DOHH2 (cell line): Measurements from ENCODE around the gene ZBTB7C.

ENCODE experiments used
- H3F3A ChIP-seq: fragments of 200-600 bp; sonication (generic), shearing (Covaris generic); 2 replicates; pipeline ENCODE4 v1.6.0; 2016; ENCODE audit warnings: antibody characterized with exemption, mild to moderate bottlenecking; ENCODE audit not compliant: control insufficient read depth, insufficient read depth
- H3K27ac ChIP-seq: fragments of 200-600 bp; sonication (generic); 2 replicates; pipeline ENCODE4 v1.5.1; 2014; ENCODE audit warnings: low read depth, mild to moderate bottlenecking, low read length, moderate library complexity
- H3K27me3 ChIP-seq: fragments of 200-600 bp; sonication (generic); 2 replicates; pipeline ENCODE4 v1.6.1; 2014; ENCODE audit warnings: mild to moderate bottlenecking, low read length, mixed read lengths; ENCODE audit not compliant: control insufficient read depth
- H3K36me3 ChIP-seq: fragments of 200-600 bp; sonication (generic); 2 replicates; pipeline ENCODE4 v1.6.1; 2014; ENCODE audit warnings: mild to moderate bottlenecking, low read length, moderate library complexity, mixed read lengths; ENCODE audit not compliant: control insufficient read depth
- H3K4me1 ChIP-seq: fragments of 200-600 bp; sonication (generic); 2 replicates; pipeline ENCODE4 v1.6.1; 2014; ENCODE audit warnings: mild to moderate bottlenecking, low read length, mixed read lengths; ENCODE audit not compliant: control insufficient read depth
- H3K4me2 ChIP-seq: fragments of 200-600 bp; sonication (generic); 2 replicates; pipeline ENCODE4 v1.6.0; 2014; ENCODE audit warnings: mild to moderate bottlenecking, low read length, moderate library complexity
- H3K4me3 ChIP-seq: fragments of 200-600 bp; sonication (generic); 2 replicates; pipeline ENCODE4 v1.5.1; 2014; ENCODE audit warnings: mild to moderate bottlenecking, low read length, mixed read lengths
- H3K79me2 ChIP-seq: fragments of 200-600 bp; sonication (generic); 2 replicates; pipeline ENCODE4 v1.6.1; 2014; ENCODE audit warnings: mild to moderate bottlenecking, low read length, mixed read lengths; ENCODE audit not compliant: control insufficient read depth
- H3K9me2 ChIP-seq: fragments of 200-600 bp; sonication (generic); replicated peaks from 2 replicates; pipeline ENCODE4 v1.6.1; 2014; ENCODE audit warnings: mild to moderate bottlenecking, low read length, mixed read lengths; ENCODE audit not compliant: control insufficient read depth
- H3K9me3 ChIP-seq: fragments of 200-600 bp; sonication (generic); 2 replicates; pipeline ENCODE4 v1.6.1; 2014; ENCODE audit warnings: antibody characterized with exemption, low read length, mixed read lengths; ENCODE audit not compliant: control insufficient read depth, insufficient read depth
- H4K20me1 ChIP-seq: fragments of 200-600 bp; sonication (generic); 2 replicates; pipeline ENCODE4 v1.6.0; 2014; ENCODE audit warnings: low read depth, mild to moderate bottlenecking, antibody characterized with exemption, low read length, moderate library complexity; ENCODE audit not compliant: control insufficient read depth, insufficient read depth
- EZH2phosphoT487 ChIP-seq: fragments of 200-600 bp; sonication (generic); IDR thresholded peaks from 2 replicates; pipeline ENCODE4 v1.6.1; 2017; ENCODE audit warnings: borderline replicate concordance, mild to moderate bottlenecking, antibody characterized with exemption, low read length, moderate library complexity, mixed read lengths
- TF ChIP-seq, protein P1 (sequence below): fragments of 200-600 bp; sonication (generic); IDR thresholded peaks from one replicate; pipeline ENCODE4 v1.5.1; 2014; ENCODE audit warnings: antibody characterized with exemption, mild to moderate bottlenecking, low read depth, low read length; ENCODE audit not compliant: poor library complexity, severe bottlenecking

The ZBTB7C gene

DNA sequence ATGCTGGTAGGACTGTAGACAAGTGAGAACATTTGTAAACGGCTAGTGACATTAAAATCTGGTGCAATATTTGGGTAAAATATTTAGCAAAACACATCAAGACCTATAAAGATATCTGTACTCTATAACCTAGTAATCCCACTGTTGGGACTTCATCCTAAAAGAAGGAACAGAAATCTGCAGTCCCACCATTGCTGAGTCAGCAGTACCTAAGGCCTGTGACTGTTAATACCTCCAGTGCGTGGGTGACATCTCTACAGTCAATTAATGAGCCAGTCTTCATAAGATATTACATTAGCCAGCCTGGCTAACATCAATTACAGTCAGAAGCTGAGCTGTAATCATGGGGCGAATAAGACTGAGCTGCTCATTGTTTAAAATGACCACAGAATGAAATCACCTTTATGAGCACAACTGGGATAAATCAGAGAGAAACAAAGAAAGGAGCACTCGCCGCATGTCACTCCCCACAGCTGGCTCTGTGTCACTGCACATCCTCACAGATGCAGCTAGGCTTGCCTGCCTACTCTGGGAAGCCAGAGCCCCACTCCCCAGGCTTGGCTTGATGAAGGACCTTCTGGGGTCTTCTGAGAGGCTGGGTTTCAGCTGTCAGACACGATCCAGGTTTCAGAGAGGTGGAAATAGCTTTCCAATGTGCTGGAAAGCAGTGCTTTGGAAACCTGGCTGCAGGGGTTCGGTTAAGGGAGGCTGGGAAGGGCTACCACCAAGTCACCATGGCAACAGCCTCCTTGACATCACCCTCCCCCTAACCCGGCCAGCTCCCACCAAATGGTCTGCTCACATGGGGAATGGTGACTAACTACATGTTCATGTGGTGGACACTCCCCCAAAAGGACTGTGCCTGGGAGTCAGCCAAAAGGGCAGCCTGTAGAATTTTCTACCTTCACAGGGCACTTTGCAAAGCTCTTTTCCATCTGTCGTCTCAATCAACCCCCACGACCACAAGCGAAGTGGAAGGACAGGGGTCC, 145.0 kb downstream of the ZBTB7C start:
- Histone ChIP-seq H3K9me2 (no peaks in the 10 kb centered on the region), H3K27me3 (no peaks in the 10 kb centered on the region), H3K36me3 (no peaks in the 10 kb centered on the region), H3K4me2 (no peak overlapping the region), H3K79me2 (no peaks in the 10 kb centered on the region), H3F3A (no peaks in the 10 kb centered on the region), H3K4me1 (no peaks in the 10 kb centered on the region), H3K27ac (no peak overlapping the region), H4K20me1 (no peaks in the 10 kb centered on the region), H3K9me3 (no peaks in the 10 kb centered on the region), H3K4me3 (no peak overlapping the region)
- TF ChIP-seq, protein P1, sequence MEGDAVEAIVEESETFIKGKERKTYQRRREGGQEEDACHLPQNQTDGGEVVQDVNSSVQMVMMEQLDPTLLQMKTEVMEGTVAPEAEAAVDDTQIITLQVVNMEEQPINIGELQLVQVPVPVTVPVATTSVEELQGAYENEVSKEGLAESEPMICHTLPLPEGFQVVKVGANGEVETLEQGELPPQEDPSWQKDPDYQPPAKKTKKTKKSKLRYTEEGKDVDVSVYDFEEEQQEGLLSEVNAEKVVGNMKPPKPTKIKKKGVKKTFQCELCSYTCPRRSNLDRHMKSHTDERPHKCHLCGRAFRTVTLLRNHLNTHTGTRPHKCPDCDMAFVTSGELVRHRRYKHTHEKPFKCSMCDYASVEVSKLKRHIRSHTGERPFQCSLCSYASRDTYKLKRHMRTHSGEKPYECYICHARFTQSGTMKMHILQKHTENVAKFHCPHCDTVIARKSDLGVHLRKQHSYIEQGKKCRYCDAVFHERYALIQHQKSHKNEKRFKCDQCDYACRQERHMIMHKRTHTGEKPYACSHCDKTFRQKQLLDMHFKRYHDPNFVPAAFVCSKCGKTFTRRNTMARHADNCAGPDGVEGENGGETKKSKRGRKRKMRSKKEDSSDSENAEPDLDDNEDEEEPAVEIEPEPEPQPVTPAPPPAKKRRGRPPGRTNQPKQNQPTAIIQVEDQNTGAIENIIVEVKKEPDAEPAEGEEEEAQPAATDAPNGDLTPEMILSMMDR = no peak
- TF ChIP-seq EZH2phosphoT487 = no peak

GRCh38 chr18:48263192-48263853, 145.9 kb downstream of the ZBTB7C start:
- no peak overlapping the region for H3K4me3 ChIP-seq
- TF ChIP-seq EZH2phosphoT487 = no peak
- TF ChIP-seq, protein P1 = no peak
- no peaks in the 10 kb centered on the region for H4K20me1 ChIP-seq
- H3K4me2 ChIP-seq = no peak overlapping the region
- no peaks in the 10 kb centered on the region for H3K36me3 ChIP-seq
- no peaks in the 10 kb centered on the region for H3K9me3 ChIP-seq
- no peaks in the 10 kb centered on the region for H3K9me2 ChIP-seq
- H3K79me2 ChIP-seq = no peaks in the 10 kb centered on the region
- H3F3A ChIP-seq = no peaks in the 10 kb centered on the region
- no peaks in the 10 kb centered on the region for H3K4me1 ChIP-seq
- H3K27me3 ChIP-seq = no peaks in the 10 kb centered on the region
- no peak overlapping the region for H3K27ac ChIP-seq

- no peaks in the 10 kb centered on the region for H3F3A ChIP-seq
These were observed 148.9 kb downstream of the ZBTB7C start for GRCh38 chr18:48260237-48260636.

More at GRCh38 chr18:48260237-48260636, 148.9 kb downstream of the ZBTB7C start:
- Histone ChIP-seq H3K4me3 (no peak overlapping the region), H3K36me3 (no peaks in the 10 kb centered on the region), H3K27me3 (no peaks in the 10 kb centered on the region), H3K4me2 (no peak overlapping the region), H4K20me1 (no peaks in the 10 kb centered on the region), H3K9me3 (no peaks in the 10 kb centered on the region), H3K79me2 (no peaks in the 10 kb centered on the region), H3K9me2 (no peaks in the 10 kb centered on the region), H3K27ac (no peak overlapping the region), H3K4me1 (no peaks in the 10 kb centered on the region)
- TF ChIP-seq, protein P1 = no peak
- no peak for TF ChIP-seq EZH2phosphoT487
